ENCODE results near the gene CYGB. TPM values are rescaled to one million over a fixed set of nuclear protein-coding genes. Genes with fewer than 3 reads are reported as not detected.

CYGB gene
- total RNA-seq, 1 experiment from 2014 or later: 0.56 TPM

GRCh38 chr17:76543826-76544545, 6.5 kb upstream of the CYGB start:
- TF ChIP-seq, protein P1, sequence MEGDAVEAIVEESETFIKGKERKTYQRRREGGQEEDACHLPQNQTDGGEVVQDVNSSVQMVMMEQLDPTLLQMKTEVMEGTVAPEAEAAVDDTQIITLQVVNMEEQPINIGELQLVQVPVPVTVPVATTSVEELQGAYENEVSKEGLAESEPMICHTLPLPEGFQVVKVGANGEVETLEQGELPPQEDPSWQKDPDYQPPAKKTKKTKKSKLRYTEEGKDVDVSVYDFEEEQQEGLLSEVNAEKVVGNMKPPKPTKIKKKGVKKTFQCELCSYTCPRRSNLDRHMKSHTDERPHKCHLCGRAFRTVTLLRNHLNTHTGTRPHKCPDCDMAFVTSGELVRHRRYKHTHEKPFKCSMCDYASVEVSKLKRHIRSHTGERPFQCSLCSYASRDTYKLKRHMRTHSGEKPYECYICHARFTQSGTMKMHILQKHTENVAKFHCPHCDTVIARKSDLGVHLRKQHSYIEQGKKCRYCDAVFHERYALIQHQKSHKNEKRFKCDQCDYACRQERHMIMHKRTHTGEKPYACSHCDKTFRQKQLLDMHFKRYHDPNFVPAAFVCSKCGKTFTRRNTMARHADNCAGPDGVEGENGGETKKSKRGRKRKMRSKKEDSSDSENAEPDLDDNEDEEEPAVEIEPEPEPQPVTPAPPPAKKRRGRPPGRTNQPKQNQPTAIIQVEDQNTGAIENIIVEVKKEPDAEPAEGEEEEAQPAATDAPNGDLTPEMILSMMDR (conservative IDR thresholded peaks at IDR 0.05; ENCODE audit: low read depth, low read length): no peak
- no peak for TF ChIP-seq EZH2 (IDR thresholded peaks at IDR 0.05; ENCODE audit: borderline replicate concordance, low read depth, low read length, poor library complexity, severe bottlenecking)
- no peak overlapping the region for H3K4me3 ChIP-seq (ENCODE audit: low read depth, low read length, poor library complexity, severe bottlenecking)

DNA sequence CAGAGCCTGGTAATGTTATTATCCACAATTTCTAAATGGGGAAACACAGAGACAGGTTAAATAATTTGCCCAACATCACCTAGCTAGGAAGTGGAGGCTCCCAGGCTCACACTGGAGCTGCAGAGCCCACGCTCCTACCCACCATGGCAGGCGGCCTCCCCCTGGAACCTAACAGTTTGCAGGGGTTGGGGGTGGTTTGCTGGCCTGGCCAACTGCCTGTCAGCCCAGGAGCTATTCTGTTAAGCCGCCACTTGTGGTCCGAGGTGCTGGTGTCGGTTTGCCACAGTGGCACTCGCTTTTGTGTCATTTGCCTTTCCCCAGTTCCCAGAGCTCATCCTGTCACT, 5.9 kb upstream of the CYGB start:
- peaks cover 44% of the 10 kb centered on the region for H3K4me1 ChIP-seq (ENCODE audit: insufficient read depth, low read length, poor library complexity, severe bottlenecking)
- no peak for DNase-seq (ENCODE audit: low spot score)
- ChIA-PET POLR2A (ENCODE audit: low non-redundant PET) (interaction anchor here (0.5 kb wide), 1 partner anchor 72 kb away, joined by 8 read pairs; no protein-coding TSS in a partner anchor), CTCF (interaction anchor here (1.0 kb wide), 1 partner anchor 21 kb away, joined by 3 read pairs; no protein-coding TSS in a partner anchor)
- TF ChIP-seq EZH2 (IDR thresholded peaks at IDR 0.05; ENCODE audit: borderline replicate concordance, low read depth, low read length, poor library complexity, severe bottlenecking): no peak
- TF ChIP-seq, protein P1 (conservative IDR thresholded peaks at IDR 0.05; ENCODE audit: low read depth, low read length): no peak
- no peak overlapping the region for H3K27ac ChIP-seq (ENCODE audit: low read depth, low read length, poor library complexity, severe bottlenecking)
- H3K36me3 ChIP-seq (ENCODE audit: insufficient read depth, low read length, poor library complexity, severe bottlenecking): no peaks in the 10 kb centered on the region
- no peak overlapping the region for H3K4me3 ChIP-seq (ENCODE audit: low read depth, low read length, poor library complexity, severe bottlenecking)
- no peaks in the 10 kb centered on the region for H3K9me3 ChIP-seq (ENCODE audit: low read depth, low read length, poor library complexity, severe bottlenecking)
- H3K27me3 ChIP-seq (replicated peaks; ENCODE audit: insufficient read depth, low read depth, low read length, poor library complexity): peaks cover under 1% of the 10 kb centered on the region
- intact Hi-C loops (cut with micrococcal nuclease; ENCODE audit: unreplicated experiment): no loop called here
- no TSS peak for BruUV-seq (replicated peaks)

More at GRCh38 chr17:76543826-76544545, 6.5 kb upstream of the CYGB start:
- POLR2A ChIA-PET (ENCODE audit: low non-redundant PET): interaction anchor here (0.5 kb wide), 1 partner anchor 72 kb away, joined by 8 read pairs; no protein-coding TSS in a partner anchor
- intact Hi-C loops (cut with micrococcal nuclease; ENCODE audit: unreplicated experiment): no loop called here
- no peaks in the 10 kb centered on the region for H3K9me3 ChIP-seq (ENCODE audit: low read depth, low read length, poor library complexity, severe bottlenecking)
- peaks cover 44% of the 10 kb centered on the region for H3K4me1 ChIP-seq (ENCODE audit: insufficient read depth, low read length, poor library complexity, severe bottlenecking)
- H3K27ac ChIP-seq (ENCODE audit: low read depth, low read length, poor library complexity, severe bottlenecking): no peak overlapping the region
- no peaks in the 10 kb centered on the region for H3K27me3 ChIP-seq (replicated peaks; ENCODE audit: insufficient read depth, low read depth, low read length, poor library complexity)
- H3K36me3 ChIP-seq (ENCODE audit: insufficient read depth, low read length, poor library complexity, severe bottlenecking): no peaks in the 10 kb centered on the region
- BruUV-seq (replicated peaks): no TSS peak
- CTCF ChIA-PET: interaction anchor here (0.6 to 1.0 kb wide), 2 partner anchors 21 to 176 kb away, joined by 3 to 4 read pairs; no protein-coding TSS in a partner anchor
- no peak for DNase-seq (ENCODE audit: low spot score)

DNA sequence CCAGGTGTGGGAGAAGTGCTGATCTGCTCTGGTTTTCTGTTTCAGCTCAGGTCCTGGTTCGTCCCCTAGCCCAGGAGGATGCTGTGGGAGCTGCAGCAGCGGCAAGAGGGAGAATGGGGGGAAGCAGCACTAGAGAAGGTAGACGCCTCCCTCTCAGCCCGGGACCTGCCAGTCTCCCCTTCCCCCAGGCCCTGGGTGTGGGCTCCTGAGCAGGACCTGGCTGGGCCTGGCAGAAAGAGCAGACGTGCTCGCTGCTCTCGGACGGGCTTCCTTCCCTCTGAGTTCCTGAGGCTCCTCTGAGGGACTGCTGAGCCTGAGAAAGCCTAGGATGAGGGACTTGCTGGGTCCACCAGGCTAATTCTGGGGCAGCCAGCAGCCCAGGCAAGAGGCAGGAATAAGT, 5.5 kb upstream of the CYGB start:
- no peaks in the 10 kb centered on the region for H3K36me3 ChIP-seq (ENCODE audit: insufficient read depth, low read length, poor library complexity, severe bottlenecking)
- no peak for DNase-seq (ENCODE audit: low spot score)
- ChIA-PET CTCF (no interaction called here), POLR2A (ENCODE audit: low non-redundant PET) (no interaction called here)
- no TSS peak for BruUV-seq (replicated peaks)
- peaks cover 44% of the 10 kb centered on the region for H3K4me1 ChIP-seq (ENCODE audit: insufficient read depth, low read length, poor library complexity, severe bottlenecking)
- intact Hi-C loops (cut with micrococcal nuclease; ENCODE audit: unreplicated experiment): no loop called here
- no peak for TF ChIP-seq EZH2 (IDR thresholded peaks at IDR 0.05; ENCODE audit: borderline replicate concordance, low read depth, low read length, poor library complexity, severe bottlenecking)
- TF ChIP-seq, protein P1 (conservative IDR thresholded peaks at IDR 0.05; ENCODE audit: low read depth, low read length): no peak
- no peak overlapping the region for H3K4me3 ChIP-seq (ENCODE audit: low read depth, low read length, poor library complexity, severe bottlenecking)
- H3K27ac ChIP-seq (ENCODE audit: low read depth, low read length, poor library complexity, severe bottlenecking): no peak overlapping the region
- H3K27me3 ChIP-seq (replicated peaks; ENCODE audit: insufficient read depth, low read depth, low read length, poor library complexity): peaks cover 5% of the 10 kb centered on the region
- no peaks in the 10 kb centered on the region for H3K9me3 ChIP-seq (ENCODE audit: low read depth, low read length, poor library complexity, severe bottlenecking)

Data from A673 (cell line).